HepG2 (cell line): ENCODE results near the gene CIAPIN1. TPM values are rescaled to one million over a fixed set of nuclear protein-coding genes. Genes with fewer than 3 reads are reported as not detected.

Experiments used
- ATF5 ChIP-seq: sonication (generic); formaldehyde crosslinking; IDR thresholded peaks from 2 replicates; pipeline ENCODE4 v1.4.0; 2020; ENCODE audit warnings: mild to moderate bottlenecking, low read depth, missing genetic modification reagents
- KIAA2018 ChIP-seq: sonication (generic); formaldehyde crosslinking; IDR thresholded peaks from 2 replicates; pipeline ENCODE4 v1.5.0; 2020; ENCODE audit warnings: mild to moderate bottlenecking, missing genetic modification reagents, borderline replicate concordance
- NR3C1 ChIP-seq: sonication (generic); formaldehyde crosslinking; IDR thresholded peaks from 2 replicates; pipeline ENCODE4 v1.4.0; 2020; ENCODE audit warnings: missing genetic modification reagents
- TARDBP ChIP-seq: sonication (generic); formaldehyde crosslinking; IDR thresholded peaks from 2 replicates; pipeline ENCODE4 v1.8.0; 2022; ENCODE audit warnings: mild to moderate bottlenecking, missing genetic modification reagents
- ZNF484 ChIP-seq: sonication (generic); formaldehyde crosslinking; IDR thresholded peaks from 2 replicates; pipeline ENCODE4 v1.5.1; 2020; ENCODE audit warnings: mild to moderate bottlenecking, low read depth, missing genetic modification reagents, borderline replicate concordance
- polyA plus RNA-seq, 8 experiments: library from polyadenylated mRNA; depleted of rRNA in 3 of 8; stranded (reverse) in 7 of 8; unstranded in 1 of 8; fragments of >200 nt; fragmentation: Illumina TruSeq in 4 of 8; extraction: Trizol in 4 of 8; gene quantifications; 2 replicates each; pipeline versions ENCODE4 v1.2.1 to v1.2.3, GENCODE V29; 2011 to 2016; ENCODE audit warnings: low read depth in 4 of 8, missing spikeins in 1 of 8, mixed read lengths in 1 of 8; ENCODE audit not compliant: insufficient read depth in 1 of 8
- total RNA-seq, 5 experiments: library from RNA; depleted of rRNA; stranded (reverse); fragments of >200 nt; fragmentation: Illumina TruSeq; extraction: Trizol; gene quantifications; 2 replicates each; pipeline ENCODE4 v1.2.3, GENCODE V29; 2016; ENCODE audit warnings: low read depth in 1 of 5
- TF ChIP-seq, protein P1 (sequence below): sonication (generic); formaldehyde crosslinking; IDR thresholded peaks from 2 replicates; pipeline ENCODE4 v1.4.0; 2020; ENCODE audit warnings: missing genetic modification reagents
- TF ChIP-seq, protein P2 (sequence below): sonication (generic); formaldehyde crosslinking; IDR thresholded peaks from 2 replicates; pipeline ENCODE4 v1.5.0; 2020; ENCODE audit warnings: missing genetic modification reagents
- TF ChIP-seq, protein P3 (sequence below): IDR thresholded peaks from 2 replicates; pipeline ENCODE4 v1.4.0; 2020; ENCODE audit warnings: mild to moderate bottlenecking, missing genetic modification reagents
- TF ChIP-seq, protein P4 (sequence below): sonication (generic); formaldehyde crosslinking; IDR thresholded peaks from 2 replicates; pipeline ENCODE4 v1.4.0; 2020; ENCODE audit warnings: missing genetic modification reagents, borderline replicate concordance

Gene CIAPIN1
- total and polyA plus RNA-seq, 2 of the 13 experiments (the other 11 are each of a cell fraction or from before 2014, with no cell fraction given): 69.3 to 89.7 TPM

DNA sequence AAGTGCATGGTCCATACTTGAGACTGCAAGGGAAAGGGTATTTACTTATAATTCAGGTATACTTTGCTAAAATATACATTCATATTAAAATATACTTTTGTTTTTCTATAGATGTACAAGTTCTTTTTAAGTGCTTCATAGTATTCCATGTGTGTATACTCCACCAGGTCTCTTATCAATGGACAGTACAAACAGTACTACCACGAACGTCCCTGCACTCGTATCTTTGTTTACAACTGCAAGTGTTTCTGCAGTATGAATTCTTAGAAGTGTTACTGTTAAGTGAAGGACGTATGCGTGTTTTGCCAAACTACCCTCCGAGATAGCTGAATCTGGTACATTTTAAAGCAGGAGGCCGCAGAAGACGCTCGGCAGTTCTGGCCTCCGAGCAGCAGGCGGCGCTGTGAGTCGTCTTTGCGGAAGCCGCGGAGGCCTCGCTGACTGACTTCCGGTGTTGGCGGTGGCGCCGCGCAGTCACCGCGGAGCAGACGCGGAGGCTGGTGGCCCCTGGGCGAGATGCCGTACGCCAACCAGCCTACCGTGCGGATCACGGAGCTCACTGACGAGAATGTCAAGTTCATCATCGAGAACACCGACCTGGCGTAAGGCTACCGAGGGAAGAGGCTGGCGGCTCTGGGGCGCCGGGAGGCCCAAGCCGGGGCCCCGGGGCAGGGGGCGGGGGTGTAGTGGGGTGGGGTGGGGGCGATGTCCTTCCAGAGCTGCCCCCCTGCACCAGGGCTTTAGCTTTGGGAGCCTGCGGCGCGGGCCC, 15.2 kb upstream of the CIAPIN1 start, which contains the start of gene POLR2C (continued):
- peak; percentile 67; the same call in 1 of the 2 replicates for TF ChIP-seq KIAA2018 (CRISPR knock-in tag)
- TF ChIP-seq, protein P1, sequence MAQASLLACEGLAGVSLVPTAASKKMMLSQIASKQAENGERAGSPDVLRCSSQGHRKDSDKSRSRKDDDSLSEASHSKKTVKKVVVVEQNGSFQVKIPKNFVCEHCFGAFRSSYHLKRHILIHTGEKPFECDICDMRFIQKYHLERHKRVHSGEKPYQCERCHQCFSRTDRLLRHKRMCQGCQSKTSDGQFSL (CRISPR knock-in tag): 0 out of 2 replicates have a peak, but pooled peaks have one; percentile 61
- peak; percentile 90 for TF ChIP-seq TARDBP (CRISPR knock-in tag)
- TF ChIP-seq ZNF484 (CRISPR knock-in tag): no peak
- TF ChIP-seq, protein P2, sequence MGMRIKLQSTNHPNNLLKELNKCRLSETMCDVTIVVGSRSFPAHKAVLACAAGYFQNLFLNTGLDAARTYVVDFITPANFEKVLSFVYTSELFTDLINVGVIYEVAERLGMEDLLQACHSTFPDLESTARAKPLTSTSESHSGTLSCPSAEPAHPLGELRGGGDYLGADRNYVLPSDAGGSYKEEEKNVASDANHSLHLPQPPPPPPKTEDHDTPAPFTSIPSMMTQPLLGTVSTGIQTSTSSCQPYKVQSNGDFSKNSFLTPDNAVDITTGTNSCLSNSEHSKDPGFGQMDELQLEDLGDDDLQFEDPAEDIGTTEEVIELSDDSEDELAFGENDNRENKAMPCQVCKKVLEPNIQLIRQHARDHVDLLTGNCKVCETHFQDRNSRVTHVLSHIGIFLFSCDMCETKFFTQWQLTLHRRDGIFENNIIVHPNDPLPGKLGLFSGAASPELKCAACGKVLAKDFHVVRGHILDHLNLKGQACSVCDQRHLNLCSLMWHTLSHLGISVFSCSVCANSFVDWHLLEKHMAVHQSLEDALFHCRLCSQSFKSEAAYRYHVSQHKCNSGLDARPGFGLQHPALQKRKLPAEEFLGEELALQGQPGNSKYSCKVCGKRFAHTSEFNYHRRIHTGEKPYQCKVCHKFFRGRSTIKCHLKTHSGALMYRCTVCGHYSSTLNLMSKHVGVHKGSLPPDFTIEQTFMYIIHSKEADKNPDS (CRISPR knock-in tag): no peak; the same call in 1 of the 2 replicates
- peak; percentile 33; the same call in 1 of the 2 replicates for TF ChIP-seq ATF5 (CRISPR knock-in tag)
- 0 out of 2 replicates have a peak, but pooled peaks have one; percentile 43 for TF ChIP-seq NR3C1 (CRISPR knock-in tag)
- TF ChIP-seq, protein P3, sequence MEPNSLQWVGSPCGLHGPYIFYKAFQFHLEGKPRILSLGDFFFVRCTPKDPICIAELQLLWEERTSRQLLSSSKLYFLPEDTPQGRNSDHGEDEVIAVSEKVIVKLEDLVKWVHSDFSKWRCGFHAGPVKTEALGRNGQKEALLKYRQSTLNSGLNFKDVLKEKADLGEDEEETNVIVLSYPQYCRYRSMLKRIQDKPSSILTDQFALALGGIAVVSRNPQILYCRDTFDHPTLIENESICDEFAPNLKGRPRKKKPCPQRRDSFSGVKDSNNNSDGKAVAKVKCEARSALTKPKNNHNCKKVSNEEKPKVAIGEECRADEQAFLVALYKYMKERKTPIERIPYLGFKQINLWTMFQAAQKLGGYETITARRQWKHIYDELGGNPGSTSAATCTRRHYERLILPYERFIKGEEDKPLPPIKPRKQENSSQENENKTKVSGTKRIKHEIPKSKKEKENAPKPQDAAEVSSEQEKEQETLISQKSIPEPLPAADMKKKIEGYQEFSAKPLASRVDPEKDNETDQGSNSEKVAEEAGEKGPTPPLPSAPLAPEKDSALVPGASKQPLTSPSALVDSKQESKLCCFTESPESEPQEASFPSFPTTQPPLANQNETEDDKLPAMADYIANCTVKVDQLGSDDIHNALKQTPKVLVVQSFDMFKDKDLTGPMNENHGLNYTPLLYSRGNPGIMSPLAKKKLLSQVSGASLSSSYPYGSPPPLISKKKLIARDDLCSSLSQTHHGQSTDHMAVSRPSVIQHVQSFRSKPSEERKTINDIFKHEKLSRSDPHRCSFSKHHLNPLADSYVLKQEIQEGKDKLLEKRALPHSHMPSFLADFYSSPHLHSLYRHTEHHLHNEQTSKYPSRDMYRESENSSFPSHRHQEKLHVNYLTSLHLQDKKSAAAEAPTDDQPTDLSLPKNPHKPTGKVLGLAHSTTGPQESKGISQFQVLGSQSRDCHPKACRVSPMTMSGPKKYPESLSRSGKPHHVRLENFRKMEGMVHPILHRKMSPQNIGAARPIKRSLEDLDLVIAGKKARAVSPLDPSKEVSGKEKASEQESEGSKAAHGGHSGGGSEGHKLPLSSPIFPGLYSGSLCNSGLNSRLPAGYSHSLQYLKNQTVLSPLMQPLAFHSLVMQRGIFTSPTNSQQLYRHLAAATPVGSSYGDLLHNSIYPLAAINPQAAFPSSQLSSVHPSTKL (CRISPR knock-in tag): peak; percentile 83
- TF ChIP-seq, protein P4, sequence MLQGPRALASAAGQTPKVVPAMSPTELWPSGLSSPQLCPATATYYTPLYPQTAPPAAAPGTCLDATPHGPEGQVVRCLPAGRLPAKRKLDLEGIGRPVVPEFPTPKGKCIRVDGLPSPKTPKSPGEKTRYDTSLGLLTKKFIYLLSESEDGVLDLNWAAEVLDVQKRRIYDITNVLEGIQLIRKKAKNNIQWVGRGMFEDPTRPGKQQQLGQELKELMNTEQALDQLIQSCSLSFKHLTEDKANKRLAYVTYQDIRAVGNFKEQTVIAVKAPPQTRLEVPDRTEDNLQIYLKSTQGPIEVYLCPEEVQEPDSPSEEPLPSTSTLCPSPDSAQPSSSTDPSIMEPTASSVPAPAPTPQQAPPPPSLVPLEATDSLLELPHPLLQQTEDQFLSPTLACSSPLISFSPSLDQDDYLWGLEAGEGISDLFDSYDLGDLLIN (CRISPR knock-in tag): no peak; the same call in 1 of the 2 replicates
